HCT116 (cell line): ENCODE data around the gene ARAP1. TPM values are rescaled to one million over a fixed set of nuclear protein-coding genes. Genes with fewer than 3 reads are reported as not detected.

Experiments
- ATAC-seq: fragments of 200-7000 bp; cut with Tn5 transposase; 2 replicates; pipeline ENCODE4 v1.9.1; 2020; ENCODE audit warnings: mild to moderate bottlenecking, moderate library complexity
- BruUV-seq: library from RNA; stranded (reverse); fragments of 400-500 nt; replicated peaks from 2 replicates; lab custom pipeline; 2021; lab: Mats Ljungman, UMichigan
- CTCF ChIA-PET: fragments of 300-600 bp; sonication (Branson Sonifier 250); formaldehyde crosslinking; loops from one replicate; lab custom pipeline; 2021; ENCODE audit warnings: antibody characterized with exemption; lab: Charles Lee
- POLR2A ChIA-PET: fragments of 300-600, 350-600 bp; sonication (Branson Sonifier 250); formaldehyde crosslinking; loops from one replicate; lab custom pipeline; 2021; ENCODE audit warnings: antibody characterized with exemption; lab: Charles Lee
- RAD21 ChIA-PET, 2 experiments: fragments of 300-600 bp; sonication (Branson Sonifier 250); formaldehyde crosslinking; loops; one replicate each; lab custom pipeline; 2023; ENCODE audit warnings: low total read pairs in 2 of 2; ENCODE audit not compliant: uncharacterized antibody in 2 of 2, unreplicated experiment in 2 of 2, low non-redundant PET in 1 of 2; lab: Charles Lee
- DNase-seq: peaks from one replicate; pipeline ENCODE4 v3.0.0-alpha.2; 2010; ENCODE audit warnings: low read depth, low spot score
- H2AFZ ChIP-seq: fragments of 200-600 bp; shearing (Covaris generic), sonication (generic); 2 replicates; pipeline ENCODE4 v1.6.1; 2017; ENCODE audit warnings: low read depth, mixed run types, mixed read lengths, antibody characterized with exemption, low read length; ENCODE audit not compliant: poor library complexity, severe bottlenecking
- H3K27ac ChIP-seq: 2 replicates; pipeline ENCODE4 v1.5.1; 2012; ENCODE audit warnings: low read depth, low read length
- H3K27me3 ChIP-seq: fragments of 200-600 bp; sonication (generic); 2 replicates; pipeline ENCODE4 v1.6.1; 2016; ENCODE audit warnings: mixed run types, low read length, mixed read lengths; ENCODE audit not compliant: insufficient read depth
- H3K36me3 ChIP-seq, 2 experiments: fragments of 200-500 bp in 1 of 2; fragments of 200-600 bp in 1 of 2; sonication (Bioruptor generic) in 1 of 2; sonication (generic) in 1 of 2; 2 replicates each; pipeline versions ENCODE4 v1.5.1 to v1.6.1; 2014 to 2016; ENCODE audit warnings: low read length in 2 of 2, inconsistent platforms in 1 of 2, mixed read lengths in 1 of 2, mixed run types in 1 of 2; ENCODE audit not compliant: insufficient read depth in 2 of 2, control insufficient read depth in 1 of 2
- H3K4me1 ChIP-seq, 2 experiments: fragments of 200-600 bp in 1 of 2; sonication (generic) in 1 of 2; 2 replicates each; pipeline versions ENCODE4 v1.5.1 to v1.6.1; 2012 to 2017; ENCODE audit warnings: low read length in 2 of 2, inconsistent platforms in 1 of 2, mild to moderate bottlenecking in 1 of 2, mixed read lengths in 1 of 2, mixed run types in 1 of 2, moderate library complexity in 1 of 2; ENCODE audit not compliant: insufficient read depth in 2 of 2, control insufficient read depth in 1 of 2
- H3K4me2 ChIP-seq: fragments of 200-600 bp; sonication (generic); 2 replicates; pipeline ENCODE4 v1.6.1; 2017; ENCODE audit warnings: mixed run types, low read length, mixed read lengths
- H3K4me3 ChIP-seq, 2 experiments: fragments of 200-600 bp in 1 of 2; sonication (generic) in 1 of 2; replicated peaks in 1 of 2; 2 replicates each; pipeline ENCODE4 v1.5.1; 2011 to 2016; ENCODE audit warnings: low read length in 2 of 2, control low read depth in 1 of 2, low read depth in 1 of 2, mild to moderate bottlenecking in 1 of 2, mixed read lengths in 1 of 2, mixed run types in 1 of 2
- H3K79me2 ChIP-seq: fragments of 200-600 bp; sonication (generic); 2 replicates; pipeline ENCODE4 v1.6.1; 2017; ENCODE audit warnings: mild to moderate bottlenecking, mixed run types, low read length, moderate library complexity, mixed read lengths; ENCODE audit not compliant: insufficient read depth
- H3K9ac ChIP-seq: fragments of 200-600 bp; sonication (generic); 2 replicates; pipeline ENCODE4 v1.6.1; 2016; ENCODE audit warnings: low read length, mixed read lengths
- H3K9me2 ChIP-seq: fragments of 200-600 bp; sonication (generic), shearing (Covaris generic); 2 replicates; pipeline ENCODE4 v1.6.1; 2017; ENCODE audit warnings: mixed run types, mild to moderate bottlenecking, moderate library complexity; ENCODE audit not compliant: insufficient read depth
- H3K9me3 ChIP-seq, 2 experiments: fragments of 200-500 bp in 1 of 2; fragments of 200-600 bp in 1 of 2; sonication (Bioruptor generic) in 1 of 2; sonication (generic) in 1 of 2; 2 replicates each; pipeline ENCODE4 v1.6.1; 2014 to 2017; ENCODE audit warnings: low read length in 2 of 2, mixed read lengths in 2 of 2, inconsistent platforms in 1 of 2, low read depth in 1 of 2, mild to moderate bottlenecking in 1 of 2, mixed run types in 1 of 2, moderate library complexity in 1 of 2; ENCODE audit not compliant: control insufficient read depth in 1 of 2, insufficient read depth in 1 of 2
- H4K20me1 ChIP-seq: fragments of 200-600 bp; sonication (generic), shearing (Covaris generic); 2 replicates; pipeline ENCODE4 v1.6.1; 2017; ENCODE audit warnings: mixed run types, mild to moderate bottlenecking, moderate library complexity; ENCODE audit not compliant: insufficient read depth
- CEBPB ChIP-seq: IDR thresholded peaks from 2 replicates; pipeline ENCODE4 v1.6.1; 2012; ENCODE audit warnings: low read depth
- EGR1 ChIP-seq: IDR thresholded peaks from 2 replicates; pipeline ENCODE4 v1.6.1; 2012; ENCODE audit warnings: low read depth
- ELF1 ChIP-seq: IDR thresholded peaks from 2 replicates; pipeline ENCODE4 v1.6.1; 2012; ENCODE audit warnings: low read depth, borderline replicate concordance
- EZH2 ChIP-seq: fragments of 200-600 bp; sonication (generic); IDR thresholded peaks from 2 replicates; pipeline ENCODE4 v1.6.1; 2017; ENCODE audit warnings: antibody characterized with exemption, mixed run types
- EZH2phosphoT487 ChIP-seq: fragments of 200-600 bp; IDR thresholded peaks from 2 replicates; pipeline ENCODE4 v1.6.1; 2018; ENCODE audit warnings: antibody characterized with exemption, borderline replicate concordance
- FOSL1 ChIP-seq: IDR thresholded peaks from 2 replicates; pipeline ENCODE4 v1.6.1; 2012; ENCODE audit warnings: low read depth
- JUND ChIP-seq: IDR thresholded peaks from 2 replicates; pipeline ENCODE4 v1.6.1; 2012
- POLR2A ChIP-seq: IDR thresholded peaks from 2 replicates; pipeline ENCODE4 v1.7.0; 2011; ENCODE audit warnings: borderline replicate concordance; ENCODE audit not compliant: insufficient read depth, insufficient read length; ENCODE audit errors: extremely low read depth
- POLR2AphosphoS5 ChIP-seq: IDR thresholded peaks from 2 replicates; pipeline ENCODE4 v1.6.1; 2011; ENCODE audit warnings: mild to moderate bottlenecking, low read depth, low read length, moderate library complexity
- RAD21 ChIP-seq: IDR thresholded peaks from 2 replicates; pipeline ENCODE4 v1.6.1; 2012; ENCODE audit warnings: low read depth, mild to moderate bottlenecking
- SIN3A ChIP-seq: IDR thresholded peaks from 2 replicates; pipeline ENCODE4 v1.6.1; 2012; ENCODE audit warnings: low read depth
- SRF ChIP-seq: IDR thresholded peaks from 2 replicates; pipeline ENCODE4 v1.6.1; 2012; ENCODE audit warnings: low read depth
- YY1 ChIP-seq: IDR thresholded peaks from 2 replicates; pipeline ENCODE4 v1.6.1; 2011; ENCODE audit warnings: low read length, low read depth, moderate library complexity, mild to moderate bottlenecking; ENCODE audit not compliant: insufficient replicate concordance; ENCODE audit errors: extremely low read depth
- ZFX ChIP-seq: fragments of 450-650 bp; IDR thresholded peaks from 2 replicates; pipeline ENCODE4 v1.6.1; 2017
- ZNF274 ChIP-seq: fragments of 200-500 bp; sonication (Bioruptor generic); IDR thresholded peaks from 2 replicates; pipeline ENCODE4 v1.6.1; 2014; ENCODE audit warnings: mild to moderate bottlenecking, low read depth, low read length, inconsistent platforms
- intact Hi-C: fragments of 100-400 bp; cut with micrococcal nuclease; formaldehyde crosslinking; loops from 2 replicates; pipeline ENCODE4 v1.10.0; 2022
- total RNA-seq: library from RNA; stranded (reverse); gene quantifications from one replicate; pipeline ENCODE4 v1.2.1, GENCODE V29; 2021; ENCODE audit not compliant: unreplicated experiment
- TF ChIP-seq, protein P1 (sequence below), 3 experiments: fragments of 200-600 bp in 1 of 3; sonication (generic) in 1 of 3; IDR thresholded peaks in 2 of 3; conservative IDR thresholded peaks in 1 of 3; 2 replicates each; pipeline ENCODE4 v1.5.1; 2012 to 2017; ENCODE audit warnings: low read depth in 2 of 3, low read length in 2 of 3, antibody characterized with exemption in 1 of 3, borderline replicate concordance in 1 of 3, control low read depth in 1 of 3, mild to moderate bottlenecking in 1 of 3, mixed read lengths in 1 of 3, mixed run types in 1 of 3, moderate library complexity in 1 of 3; ENCODE audit not compliant: insufficient read depth in 1 of 3
- TF ChIP-seq, protein P2 (sequence below): IDR thresholded peaks from 2 replicates; pipeline ENCODE4 v1.6.1; 2012; ENCODE audit warnings: low read depth
- TF ChIP-seq, protein P3 (sequence below): IDR thresholded peaks from 2 replicates; pipeline ENCODE4 v1.6.1; 2012
- TF ChIP-seq, protein P4 (sequence below): IDR thresholded peaks from 2 replicates; pipeline ENCODE4 v1.6.1; 2012

ARAP1 gene
- total RNA-seq, 1 experiment from 2014 or later: 57.4 TPM

DNA sequence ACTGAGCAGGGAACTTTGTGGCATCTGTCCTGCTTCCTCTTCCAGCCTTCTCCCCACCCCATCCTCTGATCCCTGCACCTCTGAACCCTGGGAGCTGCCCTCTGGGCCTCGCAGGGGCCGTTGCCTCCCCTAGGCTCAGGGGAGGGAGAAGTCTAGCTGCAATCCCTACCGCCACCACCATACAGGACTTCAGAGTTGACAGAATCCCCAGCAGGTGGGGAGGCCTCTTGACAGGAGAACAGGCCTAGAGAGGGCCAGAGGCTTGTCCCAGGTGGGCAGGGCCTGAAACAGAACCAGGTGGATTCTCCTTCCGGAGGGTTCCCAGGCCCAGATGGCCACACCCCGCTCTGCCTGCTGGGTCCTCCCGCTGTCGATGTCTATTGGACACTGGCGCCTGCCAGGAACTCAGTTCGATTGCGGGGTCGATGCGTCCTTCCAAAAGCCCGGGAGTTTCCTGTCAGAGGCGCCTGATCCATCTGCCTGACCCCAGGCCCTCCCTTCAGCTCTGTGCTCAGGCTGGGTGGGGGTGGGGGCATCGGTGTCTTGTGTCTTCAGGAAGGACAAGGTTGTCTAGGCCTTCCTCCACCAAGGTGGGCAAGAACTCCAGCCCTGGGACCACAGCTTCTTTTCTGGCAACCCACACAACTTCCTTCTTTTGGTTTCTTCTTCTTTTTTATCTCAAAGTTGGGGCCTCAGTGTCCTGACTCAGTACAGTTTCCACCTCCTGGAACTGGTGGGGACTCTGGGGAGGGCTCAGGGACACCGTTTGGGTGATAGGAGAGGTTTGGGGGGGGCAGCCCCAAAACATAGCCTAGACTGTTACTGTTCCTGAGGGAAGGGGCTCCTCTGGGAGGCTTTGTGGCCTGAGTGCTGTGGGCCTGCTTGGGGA is 35.3 kb upstream of the ARAP1 start:
- no peaks in the 10 kb centered on the region for H3K9me3 ChIP-seq
- no peaks in the 10 kb centered on the region for H3K27me3 ChIP-seq
- no peak for TF ChIP-seq SRF
- no peak for TF ChIP-seq POLR2AphosphoS5
- peak; percentile 26 for TF ChIP-seq POLR2A
- TF ChIP-seq, protein P1, sequence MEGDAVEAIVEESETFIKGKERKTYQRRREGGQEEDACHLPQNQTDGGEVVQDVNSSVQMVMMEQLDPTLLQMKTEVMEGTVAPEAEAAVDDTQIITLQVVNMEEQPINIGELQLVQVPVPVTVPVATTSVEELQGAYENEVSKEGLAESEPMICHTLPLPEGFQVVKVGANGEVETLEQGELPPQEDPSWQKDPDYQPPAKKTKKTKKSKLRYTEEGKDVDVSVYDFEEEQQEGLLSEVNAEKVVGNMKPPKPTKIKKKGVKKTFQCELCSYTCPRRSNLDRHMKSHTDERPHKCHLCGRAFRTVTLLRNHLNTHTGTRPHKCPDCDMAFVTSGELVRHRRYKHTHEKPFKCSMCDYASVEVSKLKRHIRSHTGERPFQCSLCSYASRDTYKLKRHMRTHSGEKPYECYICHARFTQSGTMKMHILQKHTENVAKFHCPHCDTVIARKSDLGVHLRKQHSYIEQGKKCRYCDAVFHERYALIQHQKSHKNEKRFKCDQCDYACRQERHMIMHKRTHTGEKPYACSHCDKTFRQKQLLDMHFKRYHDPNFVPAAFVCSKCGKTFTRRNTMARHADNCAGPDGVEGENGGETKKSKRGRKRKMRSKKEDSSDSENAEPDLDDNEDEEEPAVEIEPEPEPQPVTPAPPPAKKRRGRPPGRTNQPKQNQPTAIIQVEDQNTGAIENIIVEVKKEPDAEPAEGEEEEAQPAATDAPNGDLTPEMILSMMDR (IDR thresholded peaks at IDR 0.05 in 2 of 3, conservative IDR thresholded peaks at IDR 0.05 in 1 of 3; ENCODE audit: borderline replicate concordance in 1 of 3, insufficient read depth in 1 of 3, low read depth in 2 of 3, low read length in 2 of 3): peak in 2 of 3 experiments; percentile 27 to 31; a peak in 3 of 6 replicates
- no peak for TF ChIP-seq EZH2phosphoT487
- TF ChIP-seq EZH2: no peak
- TF ChIP-seq YY1: no peak
- TF ChIP-seq, protein P2, sequence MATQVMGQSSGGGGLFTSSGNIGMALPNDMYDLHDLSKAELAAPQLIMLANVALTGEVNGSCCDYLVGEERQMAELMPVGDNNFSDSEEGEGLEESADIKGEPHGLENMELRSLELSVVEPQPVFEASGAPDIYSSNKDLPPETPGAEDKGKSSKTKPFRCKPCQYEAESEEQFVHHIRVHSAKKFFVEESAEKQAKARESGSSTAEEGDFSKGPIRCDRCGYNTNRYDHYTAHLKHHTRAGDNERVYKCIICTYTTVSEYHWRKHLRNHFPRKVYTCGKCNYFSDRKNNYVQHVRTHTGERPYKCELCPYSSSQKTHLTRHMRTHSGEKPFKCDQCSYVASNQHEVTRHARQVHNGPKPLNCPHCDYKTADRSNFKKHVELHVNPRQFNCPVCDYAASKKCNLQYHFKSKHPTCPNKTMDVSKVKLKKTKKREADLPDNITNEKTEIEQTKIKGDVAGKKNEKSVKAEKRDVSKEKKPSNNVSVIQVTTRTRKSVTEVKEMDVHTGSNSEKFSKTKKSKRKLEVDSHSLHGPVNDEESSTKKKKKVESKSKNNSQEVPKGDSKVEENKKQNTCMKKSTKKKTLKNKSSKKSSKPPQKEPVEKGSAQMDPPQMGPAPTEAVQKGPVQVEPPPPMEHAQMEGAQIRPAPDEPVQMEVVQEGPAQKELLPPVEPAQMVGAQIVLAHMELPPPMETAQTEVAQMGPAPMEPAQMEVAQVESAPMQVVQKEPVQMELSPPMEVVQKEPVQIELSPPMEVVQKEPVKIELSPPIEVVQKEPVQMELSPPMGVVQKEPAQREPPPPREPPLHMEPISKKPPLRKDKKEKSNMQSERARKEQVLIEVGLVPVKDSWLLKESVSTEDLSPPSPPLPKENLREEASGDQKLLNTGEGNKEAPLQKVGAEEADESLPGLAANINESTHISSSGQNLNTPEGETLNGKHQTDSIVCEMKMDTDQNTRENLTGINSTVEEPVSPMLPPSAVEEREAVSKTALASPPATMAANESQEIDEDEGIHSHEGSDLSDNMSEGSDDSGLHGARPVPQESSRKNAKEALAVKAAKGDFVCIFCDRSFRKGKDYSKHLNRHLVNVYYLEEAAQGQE: no peak
- TF ChIP-seq, protein P3, sequence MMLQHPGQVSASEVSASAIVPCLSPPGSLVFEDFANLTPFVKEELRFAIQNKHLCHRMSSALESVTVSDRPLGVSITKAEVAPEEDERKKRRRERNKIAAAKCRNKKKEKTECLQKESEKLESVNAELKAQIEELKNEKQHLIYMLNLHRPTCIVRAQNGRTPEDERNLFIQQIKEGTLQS: no peak
- no peak for TF ChIP-seq JUND
- TF ChIP-seq FOSL1: no peak
- no peak for TF ChIP-seq ELF1
- no peak for TF ChIP-seq ZNF274
- TF ChIP-seq CEBPB: no peak
- no peak for TF ChIP-seq RAD21
- TF ChIP-seq ZFX: peak; percentile 27; the same call in 1 of the 2 replicates
- no peak for TF ChIP-seq EGR1
- TF ChIP-seq, protein P4, sequence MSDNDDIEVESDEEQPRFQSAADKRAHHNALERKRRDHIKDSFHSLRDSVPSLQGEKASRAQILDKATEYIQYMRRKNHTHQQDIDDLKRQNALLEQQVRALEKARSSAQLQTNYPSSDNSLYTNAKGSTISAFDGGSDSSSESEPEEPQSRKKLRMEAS: no peak
- TF ChIP-seq SIN3A: no peak
- peaks cover 15 to 45% of the 10 kb centered on the region in 2 experiments for H3K4me1 ChIP-seq
- DNase-seq (no peak), ATAC-seq (peak; percentile 65)
- H3K79me2 ChIP-seq: no peaks in the 10 kb centered on the region
- ChIA-PET CTCF (no interaction called here), RAD21 (interaction anchor here (0.9 to 1.3 kb wide), 2 partner anchors 46 to 63 kb away, joined by 3 read pairs; no protein-coding TSS in a partner anchor), POLR2A (no interaction called here)
- intact Hi-C loops: no loop called here
- no peak overlapping the region for H3K27ac ChIP-seq
- no peaks in the 10 kb centered on the region for H3K36me3 ChIP-seq
- no peak overlapping the region for H3K4me2 ChIP-seq
- no peak overlapping the region for H3K4me3 ChIP-seq
- H3K9me2 ChIP-seq: no peaks in the 10 kb centered on the region
- no peak overlapping the region for H3K9ac ChIP-seq
- no TSS peak for BruUV-seq
- no peaks in the 10 kb centered on the region for H4K20me1 ChIP-seq
- H2AFZ ChIP-seq: no peak overlapping the region
